GOT3 (cell line): ENCODE data around the gene DDHD1.
"Not testable (repeated sequence)": the region's sequence is repeated elsewhere in the genome, so short reads cannot be mapped to it uniquely, and the experiment has no call there.

ENCODE experiments used
- DNase-seq: peaks from one replicate; lab custom pipeline; 2025; ENCODE audit warnings: mixed read lengths; lab: John Stamatoyannopoulos, UW

The DDHD1 gene

GRCh38 chr14:53108292-53109104 lies 44.6 kb downstream of the DDHD1 start:
- no peak for DNase-seq

DNA sequence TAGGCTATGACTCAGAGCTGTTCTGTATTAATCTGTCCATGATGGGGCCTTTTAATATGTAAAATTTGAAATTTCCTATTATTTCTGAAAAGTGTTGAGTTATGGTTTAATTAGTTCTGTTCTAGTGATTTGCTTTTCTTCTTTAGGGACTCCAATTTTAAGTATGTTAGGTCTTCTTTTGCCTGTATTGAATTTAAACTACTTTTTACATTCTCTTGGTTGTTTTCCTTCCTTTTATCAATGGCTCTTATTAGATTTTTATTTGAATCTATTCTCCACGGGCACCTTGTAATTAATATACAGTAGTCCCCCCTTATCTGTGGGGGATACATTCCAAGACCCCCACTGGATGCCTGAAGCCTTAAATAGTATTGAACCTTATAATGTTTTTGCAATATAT lies 46.4 kb downstream of the DDHD1 start:
- no peak for DNase-seq

- no peak for DNase-seq
These were observed 49.3 kb downstream of the DDHD1 start for GRCh38 chr14:53103636-53104340.

DNA sequence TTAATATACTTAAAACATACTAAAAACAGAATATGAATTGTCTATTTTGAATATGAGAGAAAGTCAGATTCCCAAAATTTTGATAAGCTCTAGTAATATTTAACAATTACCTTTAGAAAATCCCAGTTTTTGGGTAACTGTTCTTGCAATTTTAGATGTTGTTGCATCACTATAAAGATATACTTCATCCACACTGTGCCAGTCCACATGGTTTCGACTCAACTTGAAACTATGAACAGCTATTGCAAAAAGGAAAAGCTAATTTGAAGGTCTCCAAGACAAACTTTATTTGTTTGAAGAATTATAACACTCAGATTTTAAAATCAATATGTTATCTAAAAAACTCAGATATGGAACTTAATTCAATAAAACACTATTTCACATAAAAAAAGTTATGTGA lies 59.9 kb downstream of the DDHD1 start:
- DNase-seq = no peak

GRCh38 chr14:53090853-53091252 lies 62.3 kb downstream of the DDHD1 start:
- DNase-seq = no peak

- not testable (repeated sequence) for DNase-seq
These were observed 68.2 kb downstream of the DDHD1 start for GRCh38 chr14:53084954-53085353.

GRCh38 chr14:53064475-53064874 lies 88.6 kb downstream of the DDHD1 start:
- no peak for DNase-seq

DNA sequence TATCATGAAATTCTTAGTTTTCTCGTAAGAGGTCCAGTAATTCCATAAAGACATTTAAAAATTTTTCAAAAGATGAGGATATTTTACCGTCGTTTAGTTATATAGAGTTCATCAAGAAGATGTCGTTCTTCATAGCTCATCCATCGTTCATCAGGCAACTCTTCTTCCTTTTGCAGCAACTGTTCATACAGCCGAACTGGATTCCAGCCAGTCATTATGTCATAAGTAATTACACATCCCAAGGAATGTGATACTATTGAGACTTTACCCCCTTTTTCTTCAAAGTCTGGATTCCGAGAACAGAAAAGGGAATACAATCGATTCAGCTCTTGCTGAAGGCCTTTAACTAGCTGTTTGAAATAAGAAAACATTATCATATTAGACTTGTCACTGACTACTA lies 90.3 kb downstream of the DDHD1 start:
- no peak for DNase-seq

DNA sequence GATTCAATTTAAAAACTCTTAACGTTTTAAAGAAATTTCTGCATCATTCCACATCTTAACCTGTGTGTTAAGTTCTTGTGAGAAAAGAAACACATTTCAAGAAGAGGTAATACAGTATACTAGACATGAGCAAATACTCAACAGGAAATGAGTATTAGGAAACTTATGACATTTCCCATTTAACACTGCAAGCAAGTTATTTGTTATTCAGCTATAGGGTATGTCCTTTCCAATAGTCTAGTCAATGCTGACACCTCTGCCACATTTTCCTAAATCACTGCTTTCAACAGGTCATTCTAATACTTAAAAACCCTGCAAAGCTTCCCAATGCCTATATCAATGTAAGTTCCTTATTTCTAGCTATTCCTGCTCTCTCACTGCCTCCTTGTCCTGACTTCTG lies 93.1 kb downstream of the DDHD1 start:
- no peak for DNase-seq

GRCh38 chr14:53055003-53055402 lies 98.1 kb downstream of the DDHD1 start:
- no peak for DNase-seq

GRCh38 chr14:53054457-53054856 lies 98.7 kb downstream of the DDHD1 start:
- DNase-seq = no peak

DNA sequence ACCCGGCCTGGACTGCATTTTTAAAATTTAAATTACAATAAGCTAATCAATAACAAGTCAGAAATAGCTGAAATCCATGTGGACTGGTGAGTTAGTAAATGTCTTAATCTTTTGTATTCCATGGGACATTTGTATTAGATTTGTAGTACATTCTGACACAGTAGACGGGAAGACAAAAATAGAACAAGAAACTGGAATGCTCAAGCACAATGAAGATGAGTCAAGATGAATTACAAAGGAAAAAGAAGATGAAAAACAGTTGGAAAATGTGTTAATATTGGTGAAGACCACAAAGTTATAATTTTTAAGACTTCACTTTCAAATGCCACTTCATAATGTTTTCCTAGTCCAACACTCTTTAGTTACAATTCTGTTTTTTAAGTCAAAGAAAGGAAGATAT lies 104.5 kb downstream of the DDHD1 start:
- DNase-seq = no peak

DNA sequence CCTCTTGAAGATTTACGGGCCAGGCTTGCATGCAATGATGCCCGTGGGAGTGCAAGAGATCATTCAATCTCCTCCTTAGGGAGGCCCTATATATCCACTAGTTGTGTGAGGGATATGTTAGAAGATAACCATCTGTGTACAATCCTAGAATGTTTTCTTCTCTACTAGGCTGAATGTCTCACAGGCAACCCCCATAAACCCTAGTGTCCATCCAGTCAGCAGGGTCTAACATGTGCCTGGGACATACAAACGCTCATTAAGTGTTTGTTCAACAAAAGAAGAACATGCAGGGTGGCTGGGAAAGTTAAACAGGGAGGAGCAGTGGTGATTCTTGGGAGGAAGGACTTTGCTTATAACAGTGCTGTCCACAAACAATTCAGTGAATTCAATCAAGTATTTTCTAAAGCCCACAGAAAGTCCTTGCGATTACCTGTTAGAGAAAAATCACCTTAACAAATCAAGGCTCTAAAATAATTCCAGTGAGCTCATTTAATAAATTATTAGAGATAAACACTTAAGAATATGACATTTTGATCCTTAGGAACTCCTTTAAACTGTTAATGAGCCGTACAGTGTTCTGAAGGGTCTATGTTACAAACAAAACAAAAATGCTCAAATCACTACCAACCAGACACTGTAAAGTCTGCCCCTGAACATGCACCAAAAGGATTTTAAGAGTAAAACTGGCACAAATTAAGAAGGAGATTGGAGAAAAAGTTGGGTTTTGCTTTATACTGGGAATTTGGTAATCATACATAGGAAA lies 105.6 kb downstream of the DDHD1 start:
- no peak for DNase-seq

- no peak for DNase-seq
These were observed 108.6 kb downstream of the DDHD1 start for GRCh38 chr14:53044486-53044885.

DNA sequence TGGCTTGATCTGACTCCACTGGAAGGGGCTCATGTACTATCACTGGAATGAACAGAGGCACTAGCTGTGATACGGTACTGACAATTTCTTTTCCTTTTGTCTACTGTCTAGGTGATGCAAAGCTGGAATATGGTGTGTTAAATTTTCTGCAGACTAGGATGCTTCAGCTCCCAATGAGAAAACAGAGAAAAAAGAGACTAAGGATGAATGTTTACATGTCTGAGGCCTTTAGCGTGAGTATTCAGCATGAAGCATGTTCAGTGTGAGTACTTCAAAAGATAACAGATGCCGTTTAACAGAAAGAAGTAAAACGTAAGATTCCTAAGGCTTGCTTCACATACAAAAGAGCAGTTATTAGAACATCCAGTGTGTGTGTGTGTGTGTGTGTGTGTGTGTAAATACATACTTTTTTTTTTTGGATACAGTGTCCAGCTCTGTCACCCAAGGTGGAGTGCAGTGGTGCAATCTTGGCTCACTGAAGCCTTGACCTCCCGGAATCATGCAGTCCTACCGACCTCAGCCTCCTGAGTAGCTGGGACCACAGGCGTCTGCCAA lies 110.0 kb downstream of the DDHD1 start:
- no peak for DNase-seq

DNA sequence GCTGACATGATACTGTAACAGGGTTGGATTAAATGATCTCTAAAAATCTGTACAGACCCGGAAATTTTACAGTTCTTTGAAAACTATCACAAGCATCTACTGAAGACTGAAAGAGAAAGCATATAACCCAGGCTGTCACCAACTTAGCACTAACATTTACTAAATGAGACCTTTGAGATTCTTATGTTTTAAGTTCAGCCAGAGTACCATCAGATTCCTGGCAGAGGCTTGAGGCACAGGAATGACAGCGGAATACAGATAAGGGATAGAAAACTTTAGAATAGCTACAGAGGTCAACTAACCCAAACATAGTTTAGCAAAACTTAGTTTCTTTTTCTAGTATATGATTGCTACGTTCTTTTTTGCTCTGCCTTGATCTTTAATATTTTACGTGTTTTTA lies 110.6 kb downstream of the DDHD1 start:
- DNase-seq = no peak

DNA sequence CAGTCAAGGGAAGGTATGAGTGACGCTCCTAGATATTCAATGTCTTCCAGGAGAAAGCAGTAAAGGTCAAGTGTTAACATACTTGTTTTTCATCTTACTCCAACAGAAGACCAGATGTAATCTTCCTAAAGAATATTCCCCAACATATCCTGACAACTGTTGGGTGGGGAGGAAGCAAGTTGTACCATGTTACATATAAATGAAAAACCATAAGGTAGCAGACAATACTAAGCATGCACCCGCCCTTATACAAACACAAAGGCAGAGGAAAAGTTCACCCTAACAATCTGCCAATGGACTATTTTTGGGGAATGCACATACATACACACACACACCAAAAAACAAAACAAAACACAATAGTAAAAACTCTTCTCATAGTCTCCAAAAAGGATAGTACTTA lies 112.1 kb downstream of the DDHD1 start:
- no peak for DNase-seq

GRCh38 chr14:53038629-53039028 lies 114.5 kb downstream of the DDHD1 start:
- no peak for DNase-seq

DNA sequence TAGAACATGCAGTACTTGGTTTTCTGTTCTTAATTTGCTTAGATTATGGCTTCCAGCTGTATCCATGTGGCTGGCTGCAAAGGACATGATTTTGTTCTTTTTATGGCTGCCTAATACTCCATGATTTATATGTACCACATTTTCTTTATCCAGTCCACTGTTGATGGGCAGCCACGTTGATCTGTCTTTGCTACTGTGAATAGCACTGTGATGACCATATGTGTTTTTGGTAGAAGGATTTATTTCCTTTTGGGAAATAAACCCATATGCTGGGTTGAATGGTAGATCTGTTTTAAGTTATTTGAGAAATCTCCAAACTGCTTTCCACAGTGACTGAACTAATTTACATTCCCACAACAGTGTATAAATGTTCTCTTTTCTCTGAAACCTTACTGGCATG lies 116.1 kb downstream of the DDHD1 start:
- DNase-seq = no peak

- DNase-seq = no peak
These were observed 117.5 kb downstream of the DDHD1 start for GRCh38 chr14:53035336-53036210.

GRCh38 chr14:53034688-53035230 lies 118.4 kb downstream of the DDHD1 start:
- DNase-seq = no peak
